Activated T-helper 17 cell treated with anti-CD3 and anti-CD28 coated beads, Interleukin-2, amount 50 U/mL, for 72 hours (primary cell): ENCODE data around the gene PCDHA5. TPM values are rescaled to one million over a fixed set of nuclear protein-coding genes. Genes with fewer than 3 reads are reported as not detected.
"Not testable (repeated sequence)": the region's sequence is repeated elsewhere in the genome, so short reads cannot be mapped to it uniquely, and the experiment has no call there.

ENCODE experiments used
- ATAC-seq: fragments of 150-1000 bp; cut with Tn5 transposase; replicated peaks from 2 replicates; pipeline ENCODE4 v1.10.0; 2021; ENCODE audit warnings: mild to moderate bottlenecking, moderate library complexity
- H3K27ac Mint-ChIP-seq: one replicate; pipeline ENCODE4 v1.8.0; 2022; ENCODE audit warnings: mixed read lengths
- H3K27me3 Mint-ChIP-seq: one replicate; pipeline ENCODE4 v1.8.0; 2022; ENCODE audit warnings: mixed read lengths
- H3K36me3 Mint-ChIP-seq: one replicate; pipeline ENCODE4 v1.8.0; 2022; ENCODE audit warnings: low read depth, mild to moderate bottlenecking, mixed read lengths
- H3K4me1 Mint-ChIP-seq: one replicate; pipeline ENCODE4 v1.8.0; 2022; ENCODE audit warnings: mixed read lengths
- H3K4me3 Mint-ChIP-seq: one replicate; pipeline ENCODE4 v1.8.0; 2022; ENCODE audit warnings: mild to moderate bottlenecking, mixed read lengths
- H3K9me3 Mint-ChIP-seq: one replicate; pipeline ENCODE4 v1.8.0; 2022; ENCODE audit warnings: mixed read lengths
- total RNA-seq, 2 donors: library from RNA; stranded (reverse); gene quantifications; one replicate each; pipeline ENCODE4 v1.2.3, GENCODE V29; 2022

The PCDHA5 gene
- total RNA-seq, 2 donors from 2014 or later: not detected

GRCh38 chr5:140835622-140836510, 14.5 kb downstream of the PCDHA5 start:
- no peak for ATAC-seq
- Mint-ChIP-seq H3K9me3 (peaks cover 4% of the 10 kb centered on the region), H3K27me3 (peaks cover 19% of the 10 kb centered on the region), H3K4me1 (no peaks in the 10 kb centered on the region), H3K27ac (no peak overlapping the region), H3K4me3 (no peak overlapping the region), H3K36me3 (no peaks in the 10 kb centered on the region)

GRCh38 chr5:140840978-140841962, 19.9 kb downstream of the PCDHA5 start, which contains the start of gene PCDHA8:
TSS of gene PCDHA8 (plus strand) at chr5:140841187. CDS start at chr5:140841322, 135 bp downstream.
- no peak within 1 kb of the TSS for H3K4me3 Mint-ChIP-seq
- ATAC-seq: no peak
- H3K36me3 Mint-ChIP-seq: no peaks in the 10 kb centered on the region
- H3K9me3 Mint-ChIP-seq: peaks cover 4% of the 10 kb centered on the region
- H3K27me3 Mint-ChIP-seq: peaks cover 15% of the 10 kb centered on the region
- no peaks in the 10 kb centered on the region for H3K4me1 Mint-ChIP-seq
- no peak within 1 kb of the TSS for H3K27ac Mint-ChIP-seq

- ATAC-seq: no peak
- Mint-ChIP-seq H3K4me3 (no peak overlapping the region), H3K27me3 (peaks cover 25% of the 10 kb centered on the region), H3K4me1 (no peaks in the 10 kb centered on the region), H3K27ac (no peak overlapping the region), H3K9me3 (peaks cover 4% of the 10 kb centered on the region), H3K36me3 (no peaks in the 10 kb centered on the region)
These were observed 21.7 kb downstream of the PCDHA5 start for GRCh38 chr5:140842798-140843733.

GRCh38 chr5:140848139-140849102, 27.0 kb downstream of the PCDHA5 start, which contains the start of gene PCDHA9:
TSS of gene PCDHA9 (plus strand) at chr5:140848382. CDS start at chr5:140848496, 114 bp downstream.
- H3K4me1 Mint-ChIP-seq, H3K36me3 Mint-ChIP-seq, H3K27ac Mint-ChIP-seq, H3K9me3 Mint-ChIP-seq, ATAC-seq, H3K4me3 Mint-ChIP-seq: not testable (repeated sequence)
- peaks cover 19% of the 10 kb centered on the region for H3K27me3 Mint-ChIP-seq

- H3K36me3 Mint-ChIP-seq, H3K9me3 Mint-ChIP-seq, H3K27ac Mint-ChIP-seq, H3K4me1 Mint-ChIP-seq, ATAC-seq, H3K4me3 Mint-ChIP-seq: not testable (repeated sequence)
- peaks cover 22% of the 10 kb centered on the region for H3K27me3 Mint-ChIP-seq
These were observed 28.6 kb downstream of the PCDHA5 start for GRCh38 chr5:140849831-140850634.

- Mint-ChIP-seq H3K9me3 (peaks cover 9% of the 10 kb centered on the region), H3K36me3 (no peaks in the 10 kb centered on the region), H3K4me3 (no peak within 1 kb of the TSS), H3K27me3 (peaks cover 16% of the 10 kb centered on the region), H3K4me1 (no peaks in the 10 kb centered on the region), H3K27ac (no peak within 1 kb of the TSS)
- no peak for ATAC-seq
These were observed 34.6 kb downstream of the PCDHA5 start, which contains the start of gene PCDHA10 for GRCh38 chr5:140855772-140856674. TSS of gene PCDHA10 (plus strand) at chr5:140855897. CDS start at chr5:140856049, 152 bp downstream.

GRCh38 chr5:140857177-140857986, 36.0 kb downstream of the PCDHA5 start:
- Mint-ChIP-seq H3K4me1 (no peaks in the 10 kb centered on the region), H3K27me3 (peaks cover 21% of the 10 kb centered on the region), H3K4me3 (no peak overlapping the region), H3K36me3 (no peaks in the 10 kb centered on the region), H3K27ac (no peak overlapping the region), H3K9me3 (peaks cover 9% of the 10 kb centered on the region)
- ATAC-seq: no peak

- Mint-ChIP-seq H3K27me3 (peaks cover 21% of the 10 kb centered on the region), H3K27ac (no peak overlapping the region), H3K36me3 (no peaks in the 10 kb centered on the region), H3K4me3 (no peak overlapping the region), H3K9me3 (peaks cover 9% of the 10 kb centered on the region), H3K4me1 (no peaks in the 10 kb centered on the region)
- ATAC-seq: no peak
These were observed 36.5 kb downstream of the PCDHA5 start for GRCh38 chr5:140857987-140858240.

GRCh38 chr5:140862441-140863295, 41.3 kb downstream of the PCDHA5 start:
- Mint-ChIP-seq H3K27ac (no peak overlapping the region), H3K36me3 (no peaks in the 10 kb centered on the region), H3K27me3 (peaks cover 20% of the 10 kb centered on the region), H3K4me3 (no peak overlapping the region), H3K9me3 (no peaks in the 10 kb centered on the region), H3K4me1 (no peaks in the 10 kb centered on the region)
- no peak for ATAC-seq

GRCh38 chr5:140868721-140869554, 47.5 kb downstream of the PCDHA5 start, which contains the start of gene PCDHA11:
TSS of gene PCDHA11 (plus strand) at chr5:140868957. CDS start at chr5:140869104, 147 bp downstream.
- peaks cover 18% of the 10 kb centered on the region for H3K27me3 Mint-ChIP-seq
- no peaks in the 10 kb centered on the region for H3K4me1 Mint-ChIP-seq
- H3K36me3 Mint-ChIP-seq: no peaks in the 10 kb centered on the region
- H3K27ac Mint-ChIP-seq: no peak within 1 kb of the TSS
- ATAC-seq: no peak
- no peak within 1 kb of the TSS for H3K4me3 Mint-ChIP-seq
- H3K9me3 Mint-ChIP-seq: peaks cover 8% of the 10 kb centered on the region
